Measurements from ENCODE around the gene ATP6V1D.

The ATP6V1D gene

GRCh38 chr14:67389275-67389674 lies 29.7 kb upstream of the ATP6V1D start:
- intact Hi-C loops (cut with micrococcal nuclease), result no loop called here
- no peaks in the 10 kb centered on the region for H3K9me3 Mint-ChIP-seq
- no peaks in the 10 kb centered on the region for H3K27me3 Mint-ChIP-seq
- no peaks in the 10 kb centered on the region for H3K4me1 Mint-ChIP-seq (ENCODE audit: low read depth)
- H3K4me3 Mint-ChIP-seq, result no peak overlapping the region
- no peak overlapping the region for H3K27ac Mint-ChIP-seq
- peaks cover 25% of the 10 kb centered on the region for H3K36me3 Mint-ChIP-seq (ENCODE audit: low read depth)

- intact Hi-C loops (cut with micrococcal nuclease), result no loop called here
- Mint-ChIP-seq H3K27ac (no peak overlapping the region), H3K27me3 (no peaks in the 10 kb centered on the region), H3K4me1 (ENCODE audit: low read depth) (no peaks in the 10 kb centered on the region), H3K9me3 (no peaks in the 10 kb centered on the region), H3K4me3 (no peak overlapping the region), H3K36me3 (ENCODE audit: low read depth) (peaks cover 45% of the 10 kb centered on the region)
Observed at GRCh38 chr14:67387195-67387594, 27.6 kb upstream of the ATP6V1D start.

- Mint-ChIP-seq H3K36me3 (ENCODE audit: low read depth) (peaks cover 60% of the 10 kb centered on the region), H3K27ac (no peak overlapping the region), H3K27me3 (no peaks in the 10 kb centered on the region), H3K4me3 (no peak overlapping the region), H3K4me1 (ENCODE audit: low read depth) (no peaks in the 10 kb centered on the region), H3K9me3 (no peaks in the 10 kb centered on the region)
- intact Hi-C loops (cut with micrococcal nuclease), result no loop called here
Observed at GRCh38 chr14:67385618-67386017, 26.0 kb upstream of the ATP6V1D start.

- H3K4me1 Mint-ChIP-seq (ENCODE audit: low read depth), result no peaks in the 10 kb centered on the region
- no peak overlapping the region for H3K4me3 Mint-ChIP-seq
- peaks cover 65% of the 10 kb centered on the region for H3K36me3 Mint-ChIP-seq (ENCODE audit: low read depth)
- no peaks in the 10 kb centered on the region for H3K9me3 Mint-ChIP-seq
- H3K27ac Mint-ChIP-seq, result no peak overlapping the region
- no peaks in the 10 kb centered on the region for H3K27me3 Mint-ChIP-seq
- intact Hi-C loops (cut with micrococcal nuclease), result no loop called here
Observed at GRCh38 chr14:67385120-67385519, 25.5 kb upstream of the ATP6V1D start.

GRCh38 chr14:67377916-67378315 lies 18.3 kb upstream of the ATP6V1D start:
- H3K9me3 Mint-ChIP-seq, result no peaks in the 10 kb centered on the region
- H3K4me1 Mint-ChIP-seq (ENCODE audit: low read depth), result peaks cover 15% of the 10 kb centered on the region
- no peaks in the 10 kb centered on the region for H3K27me3 Mint-ChIP-seq
- peaks cover 97% of the 10 kb centered on the region for H3K36me3 Mint-ChIP-seq (ENCODE audit: low read depth)
- H3K27ac Mint-ChIP-seq, result no peak overlapping the region
- no peak overlapping the region for H3K4me3 Mint-ChIP-seq
- intact Hi-C loops (cut with micrococcal nuclease), result no loop called here

- Mint-ChIP-seq H3K36me3 (ENCODE audit: low read depth) (peaks cover 94% of the 10 kb centered on the region), H3K27ac (peak overlapping the region; percentile 21), H3K4me1 (ENCODE audit: low read depth) (peaks cover 21% of the 10 kb centered on the region)
Observed at GRCh38 chr14:67373347-67373746, 13.7 kb upstream of the ATP6V1D start.

GRCh38 chr14:67372833-67373232 lies 13.2 kb upstream of the ATP6V1D start:
- intact Hi-C loops (cut with micrococcal nuclease), result no loop called here
- Mint-ChIP-seq H3K9me3 (no peaks in the 10 kb centered on the region), H3K27me3 (no peaks in the 10 kb centered on the region), H3K4me1 (ENCODE audit: low read depth) (peaks cover 19% of the 10 kb centered on the region), H3K27ac (peak overlapping the region; percentile 21), H3K36me3 (ENCODE audit: low read depth) (peaks cover 94% of the 10 kb centered on the region), H3K4me3 (no peak overlapping the region)

More at GRCh38 chr14:67373347-67373746, 13.7 kb upstream of the ATP6V1D start:
- Mint-ChIP-seq H3K9me3 (no peaks in the 10 kb centered on the region), H3K27me3 (no peaks in the 10 kb centered on the region), H3K4me3 (no peak overlapping the region)
- intact Hi-C loops (cut with micrococcal nuclease), result no loop called here

GRCh38 chr14:67371247-67372148 lies 11.9 kb upstream of the ATP6V1D start:
- Mint-ChIP-seq H3K36me3 (ENCODE audit: low read depth) (peaks cover 94% of the 10 kb centered on the region), H3K27ac (no peak overlapping the region), H3K27me3 (no peaks in the 10 kb centered on the region)

GRCh38 chr14:67370830-67371229 lies 11.2 kb upstream of the ATP6V1D start:
- intact Hi-C loops (cut with micrococcal nuclease), result no loop called here
- H3K27ac Mint-ChIP-seq, result no peak overlapping the region
- H3K4me3 Mint-ChIP-seq, result no peak overlapping the region
- peaks cover 6% of the 10 kb centered on the region for H3K4me1 Mint-ChIP-seq (ENCODE audit: low read depth)
- no peaks in the 10 kb centered on the region for H3K9me3 Mint-ChIP-seq
- no peaks in the 10 kb centered on the region for H3K27me3 Mint-ChIP-seq
- peaks cover 94% of the 10 kb centered on the region for H3K36me3 Mint-ChIP-seq (ENCODE audit: low read depth)

More at GRCh38 chr14:67371247-67372148, 11.9 kb upstream of the ATP6V1D start:
- no peaks in the 10 kb centered on the region for H3K9me3 Mint-ChIP-seq
- intact Hi-C loops (cut with micrococcal nuclease), result no loop called here
- H3K4me1 Mint-ChIP-seq (ENCODE audit: low read depth), result peaks cover 6% of the 10 kb centered on the region
- H3K4me3 Mint-ChIP-seq, result no peak overlapping the region

GRCh38 chr14:67365476-67365875 lies 5.9 kb upstream of the ATP6V1D start:
- Mint-ChIP-seq H3K4me3 (no peak overlapping the region), H3K27ac (no peak overlapping the region), H3K36me3 (ENCODE audit: low read depth) (peaks cover 60% of the 10 kb centered on the region), H3K9me3 (no peaks in the 10 kb centered on the region), H3K4me1 (ENCODE audit: low read depth) (peaks cover 25% of the 10 kb centered on the region), H3K27me3 (no peaks in the 10 kb centered on the region)
- intact Hi-C loops (cut with micrococcal nuclease), result no loop called here

GRCh38 chr14:67360470-67361206 lies 1.0 kb upstream of the ATP6V1D start:
- Mint-ChIP-seq H3K36me3 (ENCODE audit: low read depth) (peaks cover 37% of the 10 kb centered on the region), H3K4me3 (peak overlapping the region; percentile 95), H3K9me3 (no peaks in the 10 kb centered on the region), H3K27ac (peak overlapping the region; percentile 92), H3K27me3 (no peaks in the 10 kb centered on the region), H3K4me1 (ENCODE audit: low read depth) (peaks cover 56% of the 10 kb centered on the region)
- intact Hi-C loops (cut with micrococcal nuclease), result no loop called here

GRCh38 chr14:67358924-67359774 lies 455 bp downstream of the ATP6V1D start:
- Mint-ChIP-seq H3K27me3 (no peaks in the 10 kb centered on the region), H3K27ac (peak overlapping the region; percentile 92), H3K4me3 (peak overlapping the region; percentile 95), H3K36me3 (ENCODE audit: low read depth) (peaks cover 31% of the 10 kb centered on the region), H3K9me3 (no peaks in the 10 kb centered on the region), H3K4me1 (ENCODE audit: low read depth) (peaks cover 64% of the 10 kb centered on the region)
- intact Hi-C loops (cut with micrococcal nuclease), result loop anchor here (2.0 kb wide), 1 partner anchor 118 kb away; the partner anchor contains the start of gene PALS1

- peak overlapping the region; percentile 92 for H3K27ac Mint-ChIP-seq
Observed at GRCh38 chr14:67357969-67358354, 1.6 kb downstream of the ATP6V1D start.

More at GRCh38 chr14:67357969-67358354, 1.6 kb downstream of the ATP6V1D start:
- no peaks in the 10 kb centered on the region for H3K27me3 Mint-ChIP-seq
- H3K4me3 Mint-ChIP-seq, result peak overlapping the region; percentile 95
- peaks cover 41% of the 10 kb centered on the region for H3K36me3 Mint-ChIP-seq (ENCODE audit: low read depth)
- H3K4me1 Mint-ChIP-seq (ENCODE audit: low read depth), result peaks cover 54% of the 10 kb centered on the region
- intact Hi-C loops (cut with micrococcal nuclease), result loop anchor here (2.0 kb wide), 1 partner anchor 117 kb away; the partner anchor contains the start of gene PALS1
- H3K9me3 Mint-ChIP-seq, result no peaks in the 10 kb centered on the region

Data from dendritic cell treated with granulocyte-macrophage colony-stimulating factor and Interleukin-4, amounts not matched to agents 40 ng/mL and 50 ng/mL, for 4 days (primary cell).